GM12874 (cell line): Measurements from ENCODE around the gene SCNN1A.

Experiments used
- TF ChIP-seq, protein P1 (sequence below): IDR thresholded peaks from 2 replicates; pipeline ENCODE4 v1.5.1; 2011; ENCODE audit warnings: low read depth, mild to moderate bottlenecking, control low read depth, low read length, moderate library complexity; ENCODE audit not compliant: insufficient read depth

The SCNN1A gene

DNA sequence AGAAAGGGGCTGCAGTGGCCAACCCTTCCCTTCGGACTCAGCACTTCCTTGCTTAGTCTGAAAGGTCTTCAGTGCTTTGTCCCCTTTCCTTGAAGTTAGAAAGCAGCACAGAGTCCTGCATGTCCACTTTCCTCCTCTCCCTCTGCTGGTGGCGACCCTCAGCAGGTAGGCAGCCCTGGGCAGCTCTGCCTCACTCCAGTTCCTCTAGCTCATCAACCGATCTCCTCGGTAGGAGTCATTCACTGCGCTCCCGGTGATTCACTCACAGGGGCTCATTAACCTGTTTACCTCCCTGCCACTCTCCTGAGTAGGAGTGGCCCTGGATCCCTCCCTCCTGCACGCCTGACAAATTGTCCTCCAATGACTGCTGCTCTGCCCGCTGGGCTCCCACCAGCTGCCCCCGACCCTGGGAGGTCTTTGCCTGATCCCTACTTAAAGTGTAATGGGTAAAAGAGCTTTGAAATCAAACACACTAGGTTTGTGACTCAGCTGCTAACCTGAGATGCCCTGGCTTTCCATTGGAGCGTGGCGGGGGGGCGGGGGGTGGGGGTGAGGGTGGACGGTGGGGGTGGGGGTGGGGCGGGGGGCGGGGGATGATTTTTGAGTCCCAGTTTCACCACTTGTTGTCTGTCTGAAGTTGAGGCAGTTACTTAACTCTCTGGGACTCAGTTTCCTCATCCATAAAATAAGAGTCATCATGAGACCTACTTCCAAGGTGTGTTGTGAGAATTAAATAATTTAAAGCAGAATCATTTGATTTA lies 4.2 kb downstream of the SCNN1A start:
- TF ChIP-seq, protein P1, sequence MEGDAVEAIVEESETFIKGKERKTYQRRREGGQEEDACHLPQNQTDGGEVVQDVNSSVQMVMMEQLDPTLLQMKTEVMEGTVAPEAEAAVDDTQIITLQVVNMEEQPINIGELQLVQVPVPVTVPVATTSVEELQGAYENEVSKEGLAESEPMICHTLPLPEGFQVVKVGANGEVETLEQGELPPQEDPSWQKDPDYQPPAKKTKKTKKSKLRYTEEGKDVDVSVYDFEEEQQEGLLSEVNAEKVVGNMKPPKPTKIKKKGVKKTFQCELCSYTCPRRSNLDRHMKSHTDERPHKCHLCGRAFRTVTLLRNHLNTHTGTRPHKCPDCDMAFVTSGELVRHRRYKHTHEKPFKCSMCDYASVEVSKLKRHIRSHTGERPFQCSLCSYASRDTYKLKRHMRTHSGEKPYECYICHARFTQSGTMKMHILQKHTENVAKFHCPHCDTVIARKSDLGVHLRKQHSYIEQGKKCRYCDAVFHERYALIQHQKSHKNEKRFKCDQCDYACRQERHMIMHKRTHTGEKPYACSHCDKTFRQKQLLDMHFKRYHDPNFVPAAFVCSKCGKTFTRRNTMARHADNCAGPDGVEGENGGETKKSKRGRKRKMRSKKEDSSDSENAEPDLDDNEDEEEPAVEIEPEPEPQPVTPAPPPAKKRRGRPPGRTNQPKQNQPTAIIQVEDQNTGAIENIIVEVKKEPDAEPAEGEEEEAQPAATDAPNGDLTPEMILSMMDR, result no peak

DNA sequence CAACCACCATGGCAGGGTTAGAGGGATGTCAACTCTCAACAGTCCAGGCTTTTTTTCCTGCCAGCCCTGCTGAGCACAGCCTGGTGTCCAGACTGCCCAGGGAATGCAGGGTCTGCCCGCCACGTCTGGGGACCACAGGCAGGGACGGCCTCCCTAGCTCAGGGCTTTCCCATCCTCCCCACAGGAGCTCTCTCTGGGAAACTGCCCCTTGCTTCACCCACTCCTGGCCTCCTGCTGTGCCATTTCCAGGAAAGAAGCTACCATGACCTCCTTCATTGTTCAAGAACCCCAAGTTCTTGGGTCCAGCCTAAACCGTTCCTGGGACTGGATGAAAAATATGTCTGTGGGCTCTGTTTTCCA lies 4.8 kb downstream of the SCNN1A start:
- TF ChIP-seq, protein P1, result no peak

DNA sequence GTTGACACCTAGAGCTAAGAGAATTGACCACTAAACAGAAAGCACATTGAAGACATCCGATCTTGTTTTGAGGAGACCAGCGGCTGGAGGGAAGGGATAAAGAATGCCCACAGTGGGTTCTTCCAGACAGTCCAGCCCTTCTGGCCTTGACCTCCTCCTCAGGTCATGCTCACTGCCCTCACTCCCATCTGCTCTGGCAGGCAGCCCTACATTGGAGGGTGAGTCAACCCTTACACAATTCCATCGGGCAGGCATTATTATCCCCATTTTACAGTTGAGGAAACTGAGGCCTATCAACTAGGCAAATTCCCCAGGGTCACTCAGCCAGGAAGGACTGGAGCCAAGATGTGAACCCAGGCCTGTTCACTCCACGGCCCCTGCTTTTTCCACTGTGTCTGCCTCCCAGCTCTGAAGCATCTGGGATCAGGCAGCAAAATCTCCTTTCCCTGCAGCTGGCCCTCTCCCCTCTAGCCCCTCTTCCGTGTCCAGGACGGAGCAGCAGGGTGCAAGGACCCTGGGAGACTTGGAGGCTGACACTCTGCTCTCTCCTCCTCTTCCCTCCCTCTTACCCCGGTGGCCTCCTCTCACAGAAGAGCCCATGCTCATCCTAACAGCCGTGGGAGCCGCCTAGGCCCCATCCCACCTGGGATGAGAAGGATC lies 5.3 kb downstream of the SCNN1A start:
- TF ChIP-seq, protein P1, result no peak

DNA sequence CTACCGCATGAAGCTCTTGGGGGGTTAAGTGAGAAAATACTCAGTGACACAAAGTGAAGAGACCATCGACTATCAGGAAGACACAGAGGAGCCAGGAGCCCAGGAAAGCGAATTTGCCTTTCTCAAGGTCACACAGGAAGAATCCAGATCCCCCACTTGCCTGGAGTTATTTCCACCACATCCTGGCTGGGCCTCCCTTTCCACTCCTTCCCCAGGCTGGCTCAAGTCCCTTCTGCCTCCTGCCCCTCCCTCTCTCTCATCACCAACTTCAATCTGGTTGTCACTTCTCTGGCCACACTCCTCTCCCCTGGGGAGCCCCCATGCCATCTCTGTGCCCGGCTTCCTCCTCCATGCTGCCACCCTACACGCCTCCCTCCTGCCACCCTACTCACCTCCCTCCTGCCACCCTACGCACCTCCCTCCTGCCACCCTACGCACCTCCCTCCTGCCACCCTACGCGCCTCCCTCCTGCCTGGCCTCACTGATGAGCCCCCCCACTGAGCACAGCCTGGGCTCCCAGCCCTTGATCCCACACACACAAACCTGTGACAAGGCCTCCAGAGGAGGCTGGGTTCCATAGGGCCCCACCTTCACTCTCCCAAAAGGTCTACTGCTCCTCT lies 6.3 kb downstream of the SCNN1A start:
- TF ChIP-seq, protein P1, result no peak

DNA sequence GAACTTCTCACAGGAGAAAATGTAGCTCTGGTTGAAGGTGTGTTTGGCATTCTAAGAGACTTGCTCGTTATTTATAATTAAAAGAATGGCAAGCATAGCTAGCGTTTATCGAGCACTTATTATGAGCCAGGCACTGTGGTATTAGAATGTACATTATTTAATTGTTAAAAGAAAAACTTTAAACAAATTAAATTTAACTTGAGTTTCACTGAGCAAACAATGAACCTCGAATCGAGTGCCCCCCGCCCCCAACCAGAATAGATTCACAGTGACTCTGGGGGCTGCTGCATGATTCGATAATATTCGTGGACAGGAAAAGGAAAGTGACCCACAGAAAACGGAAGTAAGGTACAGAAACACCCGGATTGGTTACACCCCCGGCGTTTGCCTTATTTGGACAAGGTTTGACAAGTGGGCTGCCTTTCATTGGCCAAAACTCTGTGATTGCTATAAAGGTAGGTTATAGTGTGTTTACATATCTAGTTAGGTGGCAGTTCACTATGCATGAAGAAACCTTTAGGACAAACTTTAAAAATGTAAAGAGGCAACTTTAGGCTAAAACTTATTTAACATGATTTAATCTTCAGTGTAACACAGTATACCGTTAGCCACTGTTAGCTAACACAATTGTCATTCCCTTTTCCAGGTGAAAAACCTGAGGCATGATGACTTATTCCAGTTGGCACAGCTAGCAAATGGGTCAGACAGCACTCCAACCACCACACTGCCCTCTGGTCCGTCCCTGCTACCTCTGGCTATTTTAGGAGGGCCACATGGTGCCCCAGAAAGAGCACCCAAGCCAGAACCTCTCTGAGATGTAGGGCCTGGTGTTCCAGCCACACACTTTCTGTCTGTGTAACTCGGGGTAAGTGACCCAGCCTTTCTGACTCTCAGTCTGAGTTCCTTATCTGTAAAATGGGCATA lies 7.1 kb downstream of the SCNN1A start:
- TF ChIP-seq, protein P1, result no peak

DNA sequence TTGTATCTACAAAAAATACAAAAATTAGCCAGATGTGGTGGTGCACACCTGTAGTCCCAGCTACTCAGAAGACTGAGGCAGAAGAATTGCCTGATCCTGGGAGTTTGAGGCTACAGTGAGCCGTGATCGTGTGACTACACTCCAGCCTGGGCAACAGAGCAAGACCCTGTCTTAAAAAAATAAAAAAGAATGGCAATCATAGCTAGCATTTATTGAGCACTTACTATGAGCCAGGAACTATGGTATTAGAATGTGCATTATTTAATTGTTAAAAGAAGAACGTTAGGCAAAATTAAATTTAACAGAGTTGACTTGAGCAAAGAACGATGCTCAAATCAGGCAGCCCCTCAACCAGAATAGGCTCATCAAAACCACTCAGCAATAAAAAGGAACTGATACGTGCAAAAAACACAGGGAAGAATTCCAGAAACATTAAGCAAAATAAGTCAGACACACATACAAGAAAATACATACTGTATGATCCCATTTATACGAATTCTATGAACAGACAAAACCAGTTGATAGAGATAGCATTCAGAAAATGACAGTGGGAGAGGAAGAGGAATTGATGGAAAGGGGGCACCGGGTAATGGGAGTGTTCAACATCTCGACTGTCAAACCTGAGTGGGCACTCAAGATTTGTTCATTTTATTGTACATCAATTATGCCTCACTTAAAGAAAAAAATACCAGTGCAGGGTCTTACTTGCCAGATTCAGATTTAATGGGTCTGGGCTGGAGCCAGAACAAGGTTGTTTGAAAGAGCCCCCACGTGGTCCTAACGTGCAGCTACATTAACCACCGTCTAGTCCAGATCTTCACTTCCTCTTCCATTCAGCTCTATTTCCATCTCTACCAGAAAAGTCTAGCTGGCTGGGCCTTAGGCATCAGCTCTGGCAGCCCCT lies 8.0 kb downstream of the SCNN1A start:
- TF ChIP-seq, protein P1, result peak; percentile 49
